ENCODE data around the gene PRSS3.
"Not testable (repeated sequence)": the region's sequence is repeated elsewhere in the genome, so short reads cannot be mapped to it uniquely, and the experiment has no call there.

Gene PRSS3

DNA sequence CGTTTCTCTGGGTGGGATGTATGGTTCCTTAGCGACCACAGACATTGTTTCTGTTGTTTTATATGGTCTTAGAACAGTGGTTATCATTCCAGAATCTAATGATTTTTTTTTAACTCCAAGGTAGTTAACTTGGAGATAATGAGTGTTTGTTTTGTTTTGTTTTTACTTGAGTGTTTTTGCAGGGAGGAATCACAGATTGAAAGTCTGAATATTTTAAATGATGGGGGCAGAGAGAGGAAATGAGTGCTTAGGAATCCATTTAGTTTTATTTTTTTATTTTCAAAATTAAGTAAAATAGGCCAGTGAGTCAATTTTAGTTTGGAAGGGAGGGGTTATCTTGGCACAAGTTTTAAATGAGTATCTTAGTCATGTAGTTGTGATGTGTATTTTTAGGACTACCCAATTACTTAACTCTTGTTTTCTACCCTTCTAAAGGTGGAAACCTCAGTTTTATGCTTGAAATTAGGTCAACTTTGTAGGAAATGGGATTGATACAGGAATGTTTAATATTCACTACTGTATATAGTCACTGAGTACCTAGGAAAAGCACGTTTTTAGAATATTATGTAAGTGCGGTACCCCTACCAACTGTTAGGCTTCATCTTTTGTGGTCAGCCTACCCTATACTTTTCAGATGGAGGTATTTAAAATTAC is 23.6 kb downstream of the PRSS3 start:
- no peaks in the 10 kb centered on the region for H3K4me1 ChIP-seq (ENCODE audit: insufficient read depth, insufficient read length)
- H3K27me3 ChIP-seq (ENCODE audit: insufficient read depth, insufficient read length), result no peaks in the 10 kb centered on the region
- peak overlapping the region; percentile 100 for H3K9ac ChIP-seq (ENCODE audit: insufficient read length, low read depth)
- no peak for DNase-seq (ENCODE audit: low read depth, low spot score)
- H3K36me3 ChIP-seq (ENCODE audit: insufficient read depth, insufficient read length, low read length), result no peaks in the 10 kb centered on the region
- H3K4me3 ChIP-seq (ENCODE audit: insufficient read length, low read depth), result peak overlapping the region; percentile 93
- no peak for TF ChIP-seq SUZ12 (IDR thresholded peaks at IDR 0.05; ENCODE audit: extremely low read depth, insufficient read depth, insufficient read length)
- no peak for TF ChIP-seq YY1 (IDR thresholded peaks at IDR 0.05; ENCODE audit: insufficient read depth, insufficient read length)
- TF ChIP-seq ZNF274 (IDR thresholded peaks at IDR 0.05; ENCODE audit: low read depth, low read length), result no peak
- H3K9me3 ChIP-seq (ENCODE audit: insufficient read depth, low read length), result no peaks in the 10 kb centered on the region

DNA sequence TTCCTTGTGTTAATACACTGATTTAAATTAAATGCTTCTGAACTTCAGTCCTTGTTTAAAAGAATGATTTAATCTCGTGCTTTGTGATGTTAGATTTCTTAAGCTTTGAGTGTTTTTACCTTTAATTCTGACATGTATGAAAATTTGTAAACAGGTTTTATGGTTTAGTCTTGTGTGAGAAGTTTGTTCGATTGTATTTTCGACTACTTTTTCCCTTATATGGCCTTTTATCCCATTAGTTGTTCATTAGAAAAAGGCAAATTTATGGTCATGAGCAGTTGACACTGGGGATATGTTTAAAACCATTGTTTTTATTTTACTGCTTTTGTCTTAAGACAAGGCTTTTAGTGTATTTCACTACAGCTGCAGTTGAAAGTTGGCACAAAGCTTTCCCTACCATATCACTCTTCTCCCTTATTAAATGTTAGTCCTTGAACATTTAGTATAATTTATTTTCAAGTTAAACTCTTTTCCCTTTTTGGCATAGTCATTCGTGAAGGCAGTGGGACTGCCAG is 24.9 kb downstream of the PRSS3 start:
- no peak for DNase-seq (ENCODE audit: low read depth, low spot score)
- TF ChIP-seq YY1 (IDR thresholded peaks at IDR 0.05; ENCODE audit: insufficient read depth, insufficient read length) (no peak), ZNF274 (IDR thresholded peaks at IDR 0.05; ENCODE audit: low read depth, low read length) (no peak), SUZ12 (IDR thresholded peaks at IDR 0.05; ENCODE audit: extremely low read depth, insufficient read depth, insufficient read length) (no peak)
- Histone ChIP-seq H3K4me3 (ENCODE audit: insufficient read length, low read depth) (no peak overlapping the region), H3K9me3 (ENCODE audit: insufficient read depth, low read length) (no peaks in the 10 kb centered on the region), H3K36me3 (ENCODE audit: insufficient read depth, insufficient read length, low read length) (no peaks in the 10 kb centered on the region), H3K27me3 (ENCODE audit: insufficient read depth, insufficient read length) (no peaks in the 10 kb centered on the region), H3K4me1 (ENCODE audit: insufficient read depth, insufficient read length) (no peaks in the 10 kb centered on the region), H3K9ac (ENCODE audit: insufficient read length, low read depth) (no peak overlapping the region)

DNA sequence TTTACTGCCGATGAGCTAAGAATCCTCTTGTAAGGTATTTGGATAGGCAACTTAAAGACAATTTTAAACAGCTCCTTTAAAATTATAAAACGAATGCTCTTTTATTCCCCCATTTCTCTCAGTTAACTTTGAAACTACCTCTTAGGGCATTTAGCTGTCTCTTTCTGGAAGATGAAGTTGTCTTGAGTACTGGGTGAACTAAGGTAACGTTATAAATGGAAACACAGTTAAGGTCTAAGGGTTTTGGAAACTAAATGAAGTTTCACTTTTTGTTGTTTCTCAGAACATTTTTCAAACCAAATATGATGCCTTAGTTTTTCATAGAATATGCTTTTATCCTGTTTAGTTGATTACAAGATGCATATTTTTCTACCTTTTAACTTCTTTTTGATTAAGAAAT is 28.4 kb downstream of the PRSS3 start:
- H3K9me3 ChIP-seq (ENCODE audit: insufficient read depth, low read length), result no peaks in the 10 kb centered on the region
- H3K27me3 ChIP-seq (ENCODE audit: insufficient read depth, insufficient read length), result no peaks in the 10 kb centered on the region
- no peak overlapping the region for H3K4me3 ChIP-seq (ENCODE audit: insufficient read length, low read depth)
- TF ChIP-seq YY1 (IDR thresholded peaks at IDR 0.05; ENCODE audit: insufficient read depth, insufficient read length) (no peak), ZNF274 (IDR thresholded peaks at IDR 0.05; ENCODE audit: low read depth, low read length) (no peak)
- no peak overlapping the region for H3K9ac ChIP-seq (ENCODE audit: insufficient read length, low read depth)
- no peak for DNase-seq (ENCODE audit: low read depth, low spot score)
- H3K36me3 ChIP-seq (ENCODE audit: insufficient read depth, insufficient read length, low read length), result peaks cover 5% of the 10 kb centered on the region
- H3K4me1 ChIP-seq (ENCODE audit: insufficient read depth, insufficient read length), result peaks cover 2% of the 10 kb centered on the region

DNA sequence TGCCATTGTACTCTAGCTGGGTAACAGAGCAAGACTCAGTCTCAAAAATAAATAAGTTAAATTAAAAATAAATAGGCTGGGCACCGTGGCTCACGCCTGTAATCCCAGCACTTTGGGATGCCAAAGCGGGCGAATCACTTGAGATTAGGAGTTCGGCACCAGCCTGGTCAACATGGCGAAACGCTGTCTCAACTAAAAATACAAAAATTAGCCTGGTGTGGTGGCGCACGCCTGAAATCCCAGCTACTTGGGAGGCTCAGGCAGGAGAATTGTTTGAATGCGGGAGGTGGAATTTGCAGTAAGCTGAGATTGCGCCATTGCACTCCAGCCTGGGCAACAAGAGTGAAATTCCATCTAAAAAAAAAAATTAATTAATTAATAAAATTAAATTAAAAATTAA is 31.9 kb downstream of the PRSS3 start:
- not testable (repeated sequence) for H3K4me3 ChIP-seq (ENCODE audit: insufficient read length, low read depth); H3K4me1 ChIP-seq (ENCODE audit: insufficient read depth, insufficient read length); H3K9me3 ChIP-seq (ENCODE audit: insufficient read depth, low read length); DNase-seq (ENCODE audit: low read depth, low spot score); H3K9ac ChIP-seq (ENCODE audit: insufficient read length, low read depth); H3K27me3 ChIP-seq (ENCODE audit: insufficient read depth, insufficient read length); H3K36me3 ChIP-seq (ENCODE audit: insufficient read depth, insufficient read length, low read length)

GRCh38 chr9:33829641-33830230 is 34.4 kb downstream of the PRSS3 start:
- H3K4me3 ChIP-seq (ENCODE audit: insufficient read length, low read depth); DNase-seq (ENCODE audit: low read depth, low spot score); H3K4me1 ChIP-seq (ENCODE audit: insufficient read depth, insufficient read length): not testable (repeated sequence)

GRCh38 chr9:33835625-33836260 is 40.4 kb downstream of the PRSS3 start:
- H3K36me3 ChIP-seq (ENCODE audit: insufficient read depth, insufficient read length, low read length), result no peaks in the 10 kb centered on the region
- DNase-seq (ENCODE audit: low read depth, low spot score), result no peak
- H3K9me3 ChIP-seq (ENCODE audit: insufficient read depth, low read length), result no peaks in the 10 kb centered on the region
- no peak overlapping the region for H3K4me3 ChIP-seq (ENCODE audit: insufficient read length, low read depth)
- H3K4me1 ChIP-seq (ENCODE audit: insufficient read depth, insufficient read length), result no peaks in the 10 kb centered on the region
- TF ChIP-seq SUZ12 (IDR thresholded peaks at IDR 0.05; ENCODE audit: extremely low read depth, insufficient read depth, insufficient read length), result no peak
- TF ChIP-seq YY1 (IDR thresholded peaks at IDR 0.05; ENCODE audit: insufficient read depth, insufficient read length), result no peak
- no peak for TF ChIP-seq ZNF274 (IDR thresholded peaks at IDR 0.05; ENCODE audit: low read depth, low read length)
- no peaks in the 10 kb centered on the region for H3K27me3 ChIP-seq (ENCODE audit: insufficient read depth, insufficient read length)
- H3K9ac ChIP-seq (ENCODE audit: insufficient read length, low read depth), result no peak overlapping the region

More at GRCh38 chr9:33829641-33830230, 34.4 kb downstream of the PRSS3 start:
- not testable (repeated sequence) for H3K9me3 ChIP-seq (ENCODE audit: insufficient read depth, low read length); H3K9ac ChIP-seq (ENCODE audit: insufficient read length, low read depth); H3K27me3 ChIP-seq (ENCODE audit: insufficient read depth, insufficient read length); H3K36me3 ChIP-seq (ENCODE audit: insufficient read depth, insufficient read length, low read length)

GRCh38 chr9:33836261-33836660 is 40.9 kb downstream of the PRSS3 start:
- not testable (repeated sequence) for H3K36me3 ChIP-seq (ENCODE audit: insufficient read depth, insufficient read length, low read length); H3K27me3 ChIP-seq (ENCODE audit: insufficient read depth, insufficient read length); H3K9me3 ChIP-seq (ENCODE audit: insufficient read depth, low read length); H3K9ac ChIP-seq (ENCODE audit: insufficient read length, low read depth); H3K4me3 ChIP-seq (ENCODE audit: insufficient read length, low read depth); DNase-seq (ENCODE audit: low read depth, low spot score); H3K4me1 ChIP-seq (ENCODE audit: insufficient read depth, insufficient read length)
